ENCODE data around the gene RAB11FIP4.

DNA sequence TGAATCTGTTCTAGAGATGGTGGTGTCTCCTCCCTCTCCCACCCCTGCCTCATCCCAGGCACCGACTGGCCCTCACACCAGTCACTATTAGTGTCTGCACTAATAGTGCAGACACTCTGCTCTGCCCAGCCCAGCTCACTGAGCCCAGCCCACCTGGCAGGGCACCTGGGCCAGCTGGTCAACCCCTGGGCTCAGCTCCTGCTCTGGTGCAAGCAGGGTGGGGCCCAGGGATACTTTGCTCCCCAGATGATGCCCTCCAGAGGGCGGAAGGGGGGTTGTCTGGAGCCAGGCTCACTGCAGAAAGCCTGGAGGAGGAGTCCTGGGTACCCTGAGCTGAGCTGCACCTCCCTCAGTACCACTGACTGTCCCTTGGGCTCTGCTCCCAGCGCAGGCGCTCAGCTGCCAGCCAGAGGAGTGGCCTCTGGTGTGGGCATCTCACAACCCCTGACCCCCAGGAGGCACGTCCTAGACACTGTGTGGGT is 14.5 kb downstream of the RAB11FIP4 start:
- TF ChIP-seq, protein P1, sequence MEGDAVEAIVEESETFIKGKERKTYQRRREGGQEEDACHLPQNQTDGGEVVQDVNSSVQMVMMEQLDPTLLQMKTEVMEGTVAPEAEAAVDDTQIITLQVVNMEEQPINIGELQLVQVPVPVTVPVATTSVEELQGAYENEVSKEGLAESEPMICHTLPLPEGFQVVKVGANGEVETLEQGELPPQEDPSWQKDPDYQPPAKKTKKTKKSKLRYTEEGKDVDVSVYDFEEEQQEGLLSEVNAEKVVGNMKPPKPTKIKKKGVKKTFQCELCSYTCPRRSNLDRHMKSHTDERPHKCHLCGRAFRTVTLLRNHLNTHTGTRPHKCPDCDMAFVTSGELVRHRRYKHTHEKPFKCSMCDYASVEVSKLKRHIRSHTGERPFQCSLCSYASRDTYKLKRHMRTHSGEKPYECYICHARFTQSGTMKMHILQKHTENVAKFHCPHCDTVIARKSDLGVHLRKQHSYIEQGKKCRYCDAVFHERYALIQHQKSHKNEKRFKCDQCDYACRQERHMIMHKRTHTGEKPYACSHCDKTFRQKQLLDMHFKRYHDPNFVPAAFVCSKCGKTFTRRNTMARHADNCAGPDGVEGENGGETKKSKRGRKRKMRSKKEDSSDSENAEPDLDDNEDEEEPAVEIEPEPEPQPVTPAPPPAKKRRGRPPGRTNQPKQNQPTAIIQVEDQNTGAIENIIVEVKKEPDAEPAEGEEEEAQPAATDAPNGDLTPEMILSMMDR (IDR thresholded peaks at IDR 0.05) = no peak
- no peak for TF ChIP-seq POLR2A (IDR thresholded peaks at IDR 0.05)
